CD14-positive monocyte (primary cell): Measurements from ENCODE around the gene DPH7. TPM values are rescaled to one million over a fixed set of nuclear protein-coding genes. Genes with fewer than 3 reads are reported as not detected.
"Not testable (repeated sequence)": the region's sequence is repeated elsewhere in the genome, so short reads cannot be mapped to it uniquely, and the experiment has no call there.

ENCODE experiments used
- DNase-seq, 3 donors: peaks; one replicate each; pipeline ENCODE4 v3.0.0-alpha.2; 2011 to 2022
- H2AFZ ChIP-seq: 2 replicates; pipeline ENCODE4 v1.6.0; 2012; ENCODE audit warnings: mild to moderate bottlenecking, low read depth, low read length, inconsistent platforms; ENCODE audit not compliant: insufficient read depth, poor library complexity, severe bottlenecking
- H3K27ac ChIP-seq, 2 donors: 1 replicate in 1 of 2; 2 replicates in 1 of 2; pipeline ENCODE4 v1.5.1; 2012 to 2013; ENCODE audit warnings: low read length in 2 of 2, control low read depth in 1 of 2, inconsistent platforms in 1 of 2, low read depth in 1 of 2, mild to moderate bottlenecking in 1 of 2
- H3K27me3 ChIP-seq, 2 donors: one replicate each; pipeline versions ENCODE4 v1.6.0 to v1.6.1; 2011 to 2013; ENCODE audit warnings: low read length in 2 of 2; ENCODE audit not compliant: control insufficient read depth in 2 of 2, insufficient read depth in 2 of 2
- H3K36me3 ChIP-seq, 2 donors: replicated peaks in 1 of 2; 1 replicate in 1 of 2; 2 replicates in 1 of 2; pipeline versions ENCODE4 v1.5.1 to v1.6.1; 2012 to 2013; ENCODE audit warnings: low read length in 2 of 2, control low read depth in 1 of 2, inconsistent platforms in 1 of 2, mild to moderate bottlenecking in 1 of 2; ENCODE audit not compliant: insufficient read depth in 2 of 2, control insufficient read depth in 1 of 2
- H3K4me1 ChIP-seq, 2 donors: 1 replicate in 1 of 2; 2 replicates in 1 of 2; pipeline versions ENCODE4 v1.5.1 to v1.6.1; 2012 to 2013; ENCODE audit warnings: low read length in 2 of 2, control low read depth in 1 of 2, inconsistent platforms in 1 of 2, mild to moderate bottlenecking in 1 of 2, moderate library complexity in 1 of 2; ENCODE audit not compliant: insufficient read depth in 2 of 2, control insufficient read depth in 1 of 2
- H3K4me2 ChIP-seq: replicated peaks from 2 replicates; pipeline ENCODE3; 2012; ENCODE audit warnings: low read length, moderate library complexity, mild to moderate bottlenecking; ENCODE audit not compliant: poor library complexity, severe bottlenecking; ENCODE audit errors: extremely low read depth
- H3K4me3 ChIP-seq, 3 experiments: fragments of 200-600 bp in 1 of 3; sonication (generic) in 1 of 3; replicated peaks in 1 of 3; 1 replicate in 2 of 3; 2 replicates in 1 of 3; pipeline ENCODE4 v1.5.1; 2011 to 2013; ENCODE audit warnings: low read length in 3 of 3, mild to moderate bottlenecking in 3 of 3, control low read depth in 2 of 3, low read depth in 2 of 3, inconsistent platforms in 1 of 3, moderate library complexity in 1 of 3
- H3K79me2 ChIP-seq: 2 replicates; pipeline ENCODE4 v1.6.0; 2012; ENCODE audit warnings: mild to moderate bottlenecking, control low read depth, inconsistent platforms, low read length, moderate library complexity; ENCODE audit not compliant: insufficient read depth
- H3K9ac ChIP-seq: 2 replicates; pipeline ENCODE4 v1.6.0; 2017; ENCODE audit warnings: low read length, mild to moderate bottlenecking; ENCODE audit not compliant: insufficient read depth, poor library complexity, severe bottlenecking
- H3K9me3 ChIP-seq, 2 donors: replicated peaks in 1 of 2; 1 replicate in 1 of 2; 2 replicates in 1 of 2; pipeline versions ENCODE4 v1.5.1 to v1.6.1; 2012 to 2013; ENCODE audit warnings: low read length in 2 of 2, control low read depth in 1 of 2; ENCODE audit not compliant: control insufficient read depth in 1 of 2, insufficient read depth in 1 of 2
- H4K20me1 ChIP-seq: 2 replicates; pipeline ENCODE4 v1.6.0; 2012; ENCODE audit warnings: mild to moderate bottlenecking, low read length, control low read depth, moderate library complexity; ENCODE audit not compliant: insufficient read depth
- H3K27ac Mint-ChIP-seq, 7 donors: one replicate each; pipeline ENCODE4 v1.8.0; 2020; ENCODE audit warnings: mild to moderate bottlenecking in 7 of 7, mixed read lengths in 7 of 7, moderate library complexity in 6 of 7, inconsistent platforms in 2 of 7
- H3K27me3 Mint-ChIP-seq, 3 donors: one replicate each; pipeline ENCODE4 v1.8.0; 2021 to 2022; ENCODE audit warnings: low read depth in 3 of 3, mild to moderate bottlenecking in 3 of 3, mixed read lengths in 3 of 3, moderate library complexity in 3 of 3, inconsistent platforms in 1 of 3
- H3K36me3 Mint-ChIP-seq, 2 donors: one replicate each; pipeline ENCODE4 v1.8.0; 2020; ENCODE audit warnings: mixed read lengths in 2 of 2, inconsistent platforms in 1 of 2, mild to moderate bottlenecking in 1 of 2
- H3K4me1 Mint-ChIP-seq: one replicate; pipeline ENCODE4 v1.8.0; 2020; ENCODE audit warnings: mild to moderate bottlenecking, mixed read lengths
- H3K4me3 Mint-ChIP-seq, 2 donors: one replicate each; pipeline ENCODE4 v1.8.0; 2020; ENCODE audit warnings: mild to moderate bottlenecking in 2 of 2, mixed read lengths in 2 of 2, moderate library complexity in 1 of 2
- H3K9me3 Mint-ChIP-seq, 7 donors: one replicate each; pipeline ENCODE4 v1.8.0; 2020 to 2022; ENCODE audit warnings: mixed read lengths in 7 of 7, mild to moderate bottlenecking in 6 of 7, moderate library complexity in 6 of 7, inconsistent platforms in 2 of 7
- CTCF ChIP-seq: fragments of 200-600 bp; IDR thresholded peaks from one replicate; pipeline ENCODE4 v1.8.0; 2022; ENCODE audit warnings: antibody characterized with exemption, mild to moderate bottlenecking
- WGBS: methylation state at CpG from one replicate; pipeline ENCODE4 v1.1.5; 2013; ENCODE audit warnings: missing lambda C conversion rate; ENCODE audit not compliant: insufficient coverage; 5-methylcytosine and 5-hydroxymethylcytosine counted together
- intact Hi-C, 2 donors: fragments of 100-400 bp; cut with micrococcal nuclease; formaldehyde crosslinking; loops; one replicate each; pipeline versions ENCODE4 v1.15.0 to v1.15.1; 2023
- polyA minus RNA-seq: library from RNA; depleted of rRNA, polyadenylated mRNA; stranded (reverse); fragments of >200 nt; gene quantifications from 2 replicates; pipeline ENCODE4 v1.2.3, GENCODE V29; 2012
- polyA plus RNA-seq, 3 donors: library from polyadenylated mRNA; depleted of rRNA in 1 of 3; unstranded in 2 of 3; stranded (reverse) in 1 of 3; fragments of 300-500 nt in 2 of 3; fragments of >200 nt in 1 of 3; fragmentation: Illumina TruSeq in 2 of 3; gene quantifications; 1 replicate in 2 of 3; 2 replicates in 1 of 3; pipeline ENCODE4 v1.2.3, GENCODE V29; 2012 to 2021
- total RNA-seq, 12 experiments: library from RNA in 1 of 12; stranded (reverse) in 1 of 12; fragments of 120-200 nt in 1 of 12; gene quantifications; one replicate each; pipeline ENCODE4 v1.2.4 and lab custom pipeline; 2013 to 2026; ENCODE audit warnings: mixed read lengths in 6 of 12, inconsistent platforms in 1 of 12

Gene DPH7
- total RNA-seq (2013): 22.3 TPM
- 10 to 100 TPM; 13.1 to 45.6 (median 14.2) TPM for polyA plus RNA-seq
- 8.4 and 9.7 TPM in 2 replicates for polyA minus RNA-seq
- 1.9 to 10.3 (median 5.9) reads per million in 11 experiments for total RNA-seq (lab: John Stamatoyannopoulos, UW)

- H3K4me1 Mint-ChIP-seq: peaks cover 30% of the 10 kb centered on the region
Measured at GRCh38 chr9:137578518-137579258, at the start of gene DPH7. TSS of gene DPH7 (minus strand) at chr9:137578925. CDS start at chr9:137578777, 148 bp downstream.

GRCh38 chr9:137627406-137627805 is 48.7 kb upstream of the DPH7 start:
- H3K4me3 Mint-ChIP-seq, H2AFZ ChIP-seq, H3K27me3 Mint-ChIP-seq, H3K36me3 ChIP-seq, H3K4me2 ChIP-seq, intact Hi-C loops, H3K27ac ChIP-seq, H3K9me3 ChIP-seq, H3K4me3 ChIP-seq, H3K27me3 ChIP-seq, H3K9me3 Mint-ChIP-seq, H3K9ac ChIP-seq, DNase-seq: not testable (repeated sequence)
- Histone ChIP-seq H3K79me2 (peaks cover 100% of the 10 kb centered on the region), H4K20me1 (peaks cover 90% of the 10 kb centered on the region), H3K4me1 (peaks cover 57 to 70% of the 10 kb centered on the region in 2 donors)
- 93% methylated on average over 9 of the region's 14 CpGs for WGBS
- peak overlapping the region in 2 of 7 donors; percentile 18 to 64 for H3K27ac Mint-ChIP-seq
- peaks cover 51% of the 10 kb centered on the region for H3K4me1 Mint-ChIP-seq
- H3K36me3 Mint-ChIP-seq: peaks cover 8 to 19% of the 10 kb centered on the region in 2 donors

More at GRCh38 chr9:137578518-137579258, at the start of gene DPH7:
- peak; percentile 89 to 90 (median 90) for DNase-seq
- Mint-ChIP-seq H3K27me3 (peaks cover 0 to 2% (median 0%) of the 10 kb centered on the region in 3 donors), H3K4me3 (peak within 1 kb of the TSS; percentile 80 to 89), H3K36me3 (peaks cover 47 to 49% of the 10 kb centered on the region in 2 donors), H3K27ac (peak within 1 kb of the TSS; percentile 19 to 85 (median 69)), H3K9me3 (no peaks in the 10 kb centered on the region)
- no peaks in the 10 kb centered on the region for H3K27me3 ChIP-seq
- H4K20me1 ChIP-seq: peaks cover 26% of the 10 kb centered on the region
- peak within 1 kb of the TSS; percentile 86 for H3K9ac ChIP-seq
- H3K4me1 ChIP-seq: peaks cover 17 to 31% of the 10 kb centered on the region in 2 donors
- H3K4me3 ChIP-seq: peak within 1 kb of the TSS; percentile 51 to 96 (median 77)
- peak; percentile 94 for TF ChIP-seq CTCF
- peaks cover 29 to 45% of the 10 kb centered on the region in 2 donors for H3K36me3 ChIP-seq
- peak within 1 kb of the TSS; percentile 97 for H2AFZ ChIP-seq
- WGBS: 3% methylated on average over 79 of the region's 82 CpGs
- intact Hi-C loops: loop anchor here (5.0 to 10.0 kb wide), 2 partner anchors 39 to 116 kb away; partner anchors contain the start of gene EHMT1 (in 2 of the 2)
- H3K4me2 ChIP-seq: peak within 1 kb of the TSS; percentile 86
- H3K9me3 ChIP-seq: no peaks in the 10 kb centered on the region
- H3K27ac ChIP-seq: peak within 1 kb of the TSS in 1 of 2 donors; percentile 77
- peaks cover 32% of the 10 kb centered on the region for H3K79me2 ChIP-seq
